C4-2B (cell line): Measurements from ENCODE around the gene GCH1.

Source experiments
- ZFX ChIP-seq: fragments of 450-650 bp; IDR thresholded peaks from 2 replicates; pipeline ENCODE4 v1.6.1; 2017
- TF ChIP-seq, protein P1 (sequence below): fragments of 450-650 bp; conservative IDR thresholded peaks from 2 replicates; pipeline ENCODE4 v1.5.1; 2017; ENCODE audit warnings: mild to moderate bottlenecking

- TF ChIP-seq, protein P1, sequence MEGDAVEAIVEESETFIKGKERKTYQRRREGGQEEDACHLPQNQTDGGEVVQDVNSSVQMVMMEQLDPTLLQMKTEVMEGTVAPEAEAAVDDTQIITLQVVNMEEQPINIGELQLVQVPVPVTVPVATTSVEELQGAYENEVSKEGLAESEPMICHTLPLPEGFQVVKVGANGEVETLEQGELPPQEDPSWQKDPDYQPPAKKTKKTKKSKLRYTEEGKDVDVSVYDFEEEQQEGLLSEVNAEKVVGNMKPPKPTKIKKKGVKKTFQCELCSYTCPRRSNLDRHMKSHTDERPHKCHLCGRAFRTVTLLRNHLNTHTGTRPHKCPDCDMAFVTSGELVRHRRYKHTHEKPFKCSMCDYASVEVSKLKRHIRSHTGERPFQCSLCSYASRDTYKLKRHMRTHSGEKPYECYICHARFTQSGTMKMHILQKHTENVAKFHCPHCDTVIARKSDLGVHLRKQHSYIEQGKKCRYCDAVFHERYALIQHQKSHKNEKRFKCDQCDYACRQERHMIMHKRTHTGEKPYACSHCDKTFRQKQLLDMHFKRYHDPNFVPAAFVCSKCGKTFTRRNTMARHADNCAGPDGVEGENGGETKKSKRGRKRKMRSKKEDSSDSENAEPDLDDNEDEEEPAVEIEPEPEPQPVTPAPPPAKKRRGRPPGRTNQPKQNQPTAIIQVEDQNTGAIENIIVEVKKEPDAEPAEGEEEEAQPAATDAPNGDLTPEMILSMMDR: no peak
- TF ChIP-seq ZFX: no peak
Observed at GRCh38 chr14:54942913-54943312, 40.3 kb upstream of the GCH1 start.
